Renal cortex interstitium (tissue), 11 donors: ENCODE results near the gene SPAAR. TPM values are rescaled to one million over a fixed set of nuclear protein-coding genes. Genes with fewer than 3 reads are reported as not detected.
A peak's percentile ranks its signal among the peaks of the same experiment; 100 is the strongest.

Source experiments
- DNase-seq, 11 donors: peaks; one replicate each; pipeline ENCODE4 v3.0.0-alpha.2; 2013; ENCODE audit warnings: low read depth in 9 of 11, low spot score in 4 of 11; ENCODE audit errors: extremely low read depth in 1 of 11
- polyA plus RNA-seq, 3 donors: library from polyadenylated mRNA; unstranded; fragments of 120-200 nt; gene quantifications; one replicate each; pipeline ENCODE4 v1.2.1, GENCODE V29; 2013; ENCODE audit not compliant: insufficient read length in 3 of 3

Gene SPAAR
- polyA plus RNA-seq, 3 donors = 1.3 to 1.5 (median 1.3) TPM

DNA sequence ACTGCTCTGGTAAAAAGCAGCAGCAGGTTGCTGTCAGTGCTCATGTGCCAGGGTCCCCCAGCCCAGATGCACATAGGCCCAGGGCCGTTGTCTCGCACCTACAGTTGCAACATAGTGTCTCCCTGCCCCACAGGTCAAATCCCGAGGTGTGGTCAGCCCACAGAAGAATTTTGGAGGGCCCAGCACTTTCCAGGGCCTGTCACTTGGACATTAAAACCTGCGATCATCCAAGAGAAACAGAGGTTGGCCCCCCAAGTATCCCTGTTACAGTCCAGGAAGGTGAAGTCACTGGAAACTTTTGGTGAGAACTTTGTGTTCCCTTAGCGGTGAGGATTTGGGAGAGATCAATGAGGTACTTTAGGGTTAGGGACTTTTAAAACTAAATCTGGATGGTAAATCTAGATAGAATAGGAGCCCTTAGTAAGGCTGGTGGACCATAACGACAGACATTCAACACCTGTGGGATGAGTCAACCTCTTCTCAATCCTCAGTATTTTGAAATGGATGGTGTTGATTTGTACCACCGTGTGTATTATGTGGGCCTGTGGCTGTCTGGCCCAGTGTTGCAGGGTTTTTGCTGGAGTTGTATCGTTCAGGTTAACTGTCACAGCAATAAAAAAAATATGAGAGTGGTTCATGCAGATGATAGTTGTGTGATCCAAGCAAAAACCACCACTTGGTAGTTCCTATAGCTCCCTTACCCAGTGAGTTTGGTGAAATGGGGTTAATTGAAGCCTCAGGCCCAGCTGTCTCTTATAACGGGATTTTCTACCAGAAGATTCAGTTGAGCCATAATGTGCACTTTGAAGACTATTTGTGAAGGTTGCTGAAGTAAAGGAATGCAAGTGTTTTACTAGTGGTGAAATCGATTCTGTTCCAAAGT lies 29.4 kb downstream of the SPAAR start:
- DNase-seq = no peak

GRCh38 chr9:35939679-35940250 lies 30.5 kb downstream of the SPAAR start:
- no peak for DNase-seq

- DNase-seq = no peak
Measured at GRCh38 chr9:35940458-35941407, 31.4 kb downstream of the SPAAR start.

DNA sequence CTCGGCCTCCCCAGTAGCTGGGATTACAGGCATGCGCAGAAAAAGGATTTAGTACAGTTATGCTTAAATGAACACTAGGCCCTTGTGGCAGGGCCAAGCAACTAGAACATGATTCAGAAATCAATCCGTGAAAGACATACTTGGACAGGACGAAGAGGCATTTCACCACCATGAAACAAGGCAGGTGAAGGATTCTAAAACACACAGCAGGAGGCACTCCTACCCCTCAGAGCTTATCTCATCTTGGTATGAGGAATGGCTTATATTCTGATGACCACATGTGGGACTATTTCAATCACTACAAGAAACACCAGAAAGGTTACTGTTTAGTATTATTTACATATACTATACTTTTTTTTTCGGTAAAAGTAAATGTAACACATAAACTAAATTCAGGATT lies 33.0 kb downstream of the SPAAR start:
- DNase-seq = no peak

- DNase-seq = no peak
Measured at GRCh38 chr9:35944173-35944572, 34.9 kb downstream of the SPAAR start.

DNA sequence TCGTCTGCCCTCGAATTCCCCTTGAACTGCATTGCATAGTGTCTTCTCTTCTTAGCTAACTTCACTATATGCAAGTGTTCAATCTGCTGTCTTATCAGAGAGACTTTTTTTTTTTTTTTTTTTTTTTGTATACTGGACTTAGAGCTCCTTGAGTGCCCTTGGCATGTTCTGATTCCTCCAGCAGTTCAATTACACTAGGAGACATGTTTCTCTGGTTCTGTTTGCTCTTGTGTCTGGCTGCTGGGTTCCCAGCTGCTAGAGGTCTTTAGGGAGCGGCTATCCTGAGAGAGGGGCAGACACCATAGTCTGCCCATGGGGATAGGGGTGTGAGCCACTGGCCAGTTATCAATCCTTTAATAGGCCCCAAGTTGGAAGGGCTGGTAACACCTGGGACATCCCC lies 35.6 kb downstream of the SPAAR start:
- DNase-seq = no peak

- peak; percentile 55 to 77 (median 64) for DNase-seq
Measured at GRCh38 chr9:35945341-35946018, 36.2 kb downstream of the SPAAR start.

GRCh38 chr9:35948451-35948850 lies 39.2 kb downstream of the SPAAR start:
- no peak for DNase-seq

DNA sequence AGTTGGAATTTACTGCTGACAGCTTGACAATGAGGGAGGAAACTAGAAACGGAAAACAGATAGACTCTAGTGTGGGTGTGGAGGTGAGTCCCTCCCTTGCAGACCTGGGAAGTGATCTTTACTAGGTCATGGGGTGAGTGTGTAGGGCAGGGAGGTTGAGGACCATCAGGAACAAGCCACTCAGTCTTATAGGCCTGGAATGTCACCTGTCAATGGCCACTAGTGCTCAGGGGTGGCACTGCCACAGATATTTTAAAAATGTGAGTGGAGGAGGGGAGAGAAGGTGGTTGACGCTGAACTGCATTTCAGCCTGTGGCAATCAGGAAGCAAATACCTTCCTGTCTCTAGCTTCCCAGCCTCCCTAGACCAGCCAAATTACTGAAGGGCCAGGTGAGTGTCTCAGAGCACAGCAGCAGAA lies 39.6 kb downstream of the SPAAR start:
- no peak for DNase-seq

GRCh38 chr9:35951736-35952135 lies 42.4 kb downstream of the SPAAR start:
- DNase-seq = no peak

DNA sequence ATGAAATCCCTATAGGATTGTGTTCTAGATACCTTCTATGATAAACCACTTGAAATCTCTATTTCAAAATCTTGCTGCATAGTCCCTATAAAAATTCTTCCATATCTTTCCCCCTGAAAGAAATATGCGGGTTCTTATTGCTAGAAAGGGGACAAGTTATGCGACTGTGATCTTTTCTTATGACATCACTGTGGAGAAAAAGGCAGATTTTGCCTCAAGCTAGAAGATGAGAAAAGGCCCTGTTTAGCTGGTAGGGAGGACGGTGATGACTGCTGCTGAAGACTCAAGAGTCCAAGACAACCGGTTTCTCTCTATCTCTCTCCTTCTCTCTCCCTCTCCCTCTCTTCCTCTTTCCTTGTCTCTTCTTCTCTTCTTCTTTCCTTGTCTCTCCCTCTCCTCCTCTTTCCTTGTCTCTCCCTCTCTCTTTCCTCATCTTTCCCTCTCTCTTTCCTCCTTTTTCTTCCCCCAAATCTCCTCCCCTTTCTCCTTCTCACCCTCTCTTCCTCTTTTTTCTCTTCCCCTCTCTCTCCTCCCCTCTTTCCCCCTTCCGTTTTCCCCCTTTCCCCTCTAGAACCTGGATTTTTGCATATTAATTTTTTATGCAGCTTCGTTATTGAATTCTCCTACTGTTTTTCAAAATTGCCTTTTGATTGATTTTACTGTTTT lies 43.4 kb downstream of the SPAAR start:
- DNase-seq = no peak

GRCh38 chr9:35954942-35955546 lies 45.8 kb downstream of the SPAAR start:
- DNase-seq = peak in 10 of 11 donors; percentile 56 to 80 (median 70)

DNA sequence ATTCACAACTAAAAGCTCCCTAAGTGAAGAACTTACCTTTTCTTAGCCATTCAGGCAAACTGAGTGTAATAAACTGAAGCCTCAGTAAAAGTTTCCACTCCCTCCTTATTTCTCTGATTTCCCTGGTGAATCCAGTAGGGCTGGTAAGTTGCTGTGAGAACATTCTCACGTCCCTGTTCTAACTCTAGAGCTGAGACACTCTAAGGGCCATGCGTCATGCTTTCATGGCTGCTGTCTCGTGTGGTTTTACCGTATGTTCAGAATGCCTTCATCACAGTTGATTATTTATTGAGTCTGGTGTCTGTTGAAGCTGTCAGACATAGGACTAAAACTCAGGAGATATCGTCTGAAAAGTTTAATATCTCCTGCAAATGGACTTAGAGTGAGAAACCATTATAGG lies 47.4 kb downstream of the SPAAR start:
- DNase-seq = no peak

DNA sequence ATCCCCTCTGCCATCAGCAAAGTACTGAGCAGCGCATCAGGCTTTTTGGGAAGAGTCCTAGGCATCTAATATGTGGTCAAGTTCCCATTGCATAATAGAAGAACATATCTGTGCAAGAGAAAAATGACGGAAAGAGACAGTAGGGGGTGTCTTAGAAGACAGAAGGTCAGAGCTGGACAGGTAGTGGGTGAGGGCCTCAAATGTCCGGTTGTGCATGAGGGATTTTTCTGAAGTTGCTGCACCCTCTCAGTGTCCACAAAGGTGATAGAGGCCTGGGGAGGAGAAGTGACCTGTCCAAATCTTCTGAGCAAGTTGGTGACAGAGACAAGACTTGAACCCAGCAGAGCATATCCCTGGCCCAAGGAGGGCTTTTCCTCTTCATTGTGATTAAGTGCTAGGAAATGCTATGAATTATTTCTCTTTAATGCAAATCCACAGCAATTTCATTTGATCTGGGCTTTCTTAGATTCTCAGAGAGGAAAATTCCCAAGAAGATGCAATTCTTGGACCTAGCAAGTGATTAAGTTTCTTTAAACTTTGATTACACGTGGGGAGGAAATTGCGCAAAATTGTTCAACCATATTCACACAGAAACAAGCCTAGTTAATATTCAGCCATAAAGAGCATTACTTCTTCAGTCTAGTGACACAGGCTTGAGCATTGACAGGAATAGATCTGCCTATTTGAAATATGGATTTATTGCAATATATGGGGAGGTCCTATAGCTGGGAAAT lies 49.0 kb downstream of the SPAAR start, which contains the start of gene OR2S2:
TSS of gene OR2S2 (minus strand) at position 51 of the 734 bp plus-strand sequence. CDS start 56 bp downstream, outside the sequence.
- DNase-seq = no peak

DNA sequence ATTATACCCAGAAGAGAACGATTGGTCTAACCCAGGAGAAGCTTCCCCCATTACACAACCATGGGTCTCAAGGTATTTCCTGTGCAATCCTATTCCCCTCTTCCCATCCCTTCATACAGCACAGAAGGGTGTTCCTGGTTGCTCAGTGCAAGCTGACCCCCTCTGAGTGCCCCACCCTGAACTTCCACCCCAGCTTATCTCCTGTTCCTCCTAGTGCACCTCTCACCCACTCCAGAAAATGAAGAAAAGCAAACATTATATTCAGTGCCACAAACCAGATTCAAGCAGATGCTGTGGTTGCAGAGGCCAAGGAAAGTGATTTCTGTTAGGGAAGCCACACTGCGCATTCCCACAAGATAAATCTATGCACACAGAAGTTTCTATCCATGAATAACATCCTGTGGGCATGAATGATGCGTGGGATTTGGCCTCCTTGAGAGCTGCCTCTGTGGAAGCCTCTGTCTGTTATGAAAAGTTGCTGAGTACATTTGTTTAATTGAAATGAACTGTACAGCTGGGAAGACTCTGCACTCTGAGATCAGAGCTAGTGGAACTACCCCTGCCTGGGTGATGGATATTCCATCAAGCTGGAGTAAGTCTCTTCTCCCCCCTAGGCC lies 50.9 kb downstream of the SPAAR start:
- no peak for DNase-seq
